Muscle of arm (tissue), 12 donors: ENCODE measurements around the gene NEUROD4. TPM values are rescaled to one million over a fixed set of nuclear protein-coding genes. Genes with fewer than 3 reads are reported as not detected.

Experiments used
- DNase-seq: peaks from one replicate; pipeline ENCODE4 v3.0.0-alpha.2; 2013
- polyA plus RNA-seq, 12 donors: library from polyadenylated mRNA; unstranded; fragments of 120-200 nt; gene quantifications; one replicate each; pipeline ENCODE4 v1.2.1, GENCODE V29; 2013; ENCODE audit not compliant: insufficient read length in 12 of 12

The NEUROD4 gene
- polyA plus RNA-seq, 12 donors, result not detected

- no peak for DNase-seq
Observed at GRCh38 chr12:55058776-55059175, 39.0 kb downstream of the NEUROD4 start.

- no peak for DNase-seq
Observed at GRCh38 chr12:55060470-55060869, 40.7 kb downstream of the NEUROD4 start.

- DNase-seq, result no peak
Observed at GRCh38 chr12:55061024-55061423, 41.2 kb downstream of the NEUROD4 start.

GRCh38 chr12:55063291-55063690 lies 43.5 kb downstream of the NEUROD4 start:
- DNase-seq, result no peak

GRCh38 chr12:55065535-55065934 lies 45.8 kb downstream of the NEUROD4 start:
- no peak for DNase-seq

- DNase-seq, result no peak
Observed at GRCh38 chr12:55067701-55068100, 47.9 kb downstream of the NEUROD4 start.

GRCh38 chr12:55068416-55069010 lies 48.7 kb downstream of the NEUROD4 start:
- DNase-seq, result peak; percentile 45

- no peak for DNase-seq
Observed at GRCh38 chr12:55072083-55072482, 52.3 kb downstream of the NEUROD4 start.

- DNase-seq, result peak; percentile 79
Observed at GRCh38 chr12:55073043-55074022, 53.6 kb downstream of the NEUROD4 start.

- DNase-seq, result no peak
Observed at GRCh38 chr12:55074806-55075205, 55.0 kb downstream of the NEUROD4 start.

Other genes with a start within 250 kb of the NEUROD4 start
- not detected for gene MUCL1, start 165.5 kb upstream of the NEUROD4 start, polyA plus RNA-seq
- gene TESPA1, start 35.2 kb upstream of the NEUROD4 start, polyA plus RNA-seq, result 1 to 10 TPM in 8 of 12 donors, under 1 TPM in 2, not detected in 2; 0.70 to 3.9 (median 1.6) TPM
- gene OR9K2, start 106.4 kb downstream of the NEUROD4 start, polyA plus RNA-seq, result not detected
- gene OR10A7, start 201.1 kb downstream of the NEUROD4 start, polyA plus RNA-seq, result not detected
- not detected for gene OR6C74, start 224.6 kb downstream of the NEUROD4 start, polyA plus RNA-seq